ENCODE results near the gene PLAAT5.
"Not testable (repeated sequence)": the region's sequence is repeated elsewhere in the genome, so short reads cannot be mapped to it uniquely, and the experiment has no call there.

The PLAAT5 gene

GRCh38 chr11:63490551-63491239 is at the start of gene PLAAT5:
PLAAT5 (minus strand) TSS chr11:63491167; CDS start chr11:63491034, 133 bp downstream.
- DNase-seq (ENCODE audit: low spot score), result peak; percentile 37

GRCh38 chr11:63537293-63538101 is 46.5 kb upstream of the PLAAT5 start:
- DNase-seq (ENCODE audit: low spot score), result no peak

GRCh38 chr11:63536669-63537292 is 45.8 kb upstream of the PLAAT5 start, which contains the start of gene PLAAT4:
PLAAT4 (plus strand) TSS chr11:63536808; CDS start chr11:63536869, 61 bp downstream.
- peak; percentile 41 for DNase-seq (ENCODE audit: low spot score)

GRCh38 chr11:63535734-63536133 is 44.8 kb upstream of the PLAAT5 start:
- no peak for DNase-seq (ENCODE audit: low spot score)

- DNase-seq (ENCODE audit: low spot score), result no peak
These were observed 44.0 kb upstream of the PLAAT5 start for GRCh38 chr11:63534895-63535461.

GRCh38 chr11:63534076-63534475 is 43.1 kb upstream of the PLAAT5 start:
- DNase-seq (ENCODE audit: low spot score), result no peak

GRCh38 chr11:63532799-63533475 is 42.0 kb upstream of the PLAAT5 start:
- no peak for DNase-seq (ENCODE audit: low spot score)

- no peak for DNase-seq (ENCODE audit: low spot score)
These were observed 41.1 kb upstream of the PLAAT5 start for GRCh38 chr11:63532117-63532516.

- not testable (repeated sequence) for DNase-seq (ENCODE audit: low spot score)
These were observed 40.3 kb upstream of the PLAAT5 start for GRCh38 chr11:63531074-63531792.

GRCh38 chr11:63530021-63530420 is 39.1 kb upstream of the PLAAT5 start:
- no peak for DNase-seq (ENCODE audit: low spot score)

- DNase-seq (ENCODE audit: low spot score), result not testable (repeated sequence)
These were observed 38.4 kb upstream of the PLAAT5 start for GRCh38 chr11:63529373-63529772.

GRCh38 chr11:63528729-63529278 is 37.8 kb upstream of the PLAAT5 start:
- DNase-seq (ENCODE audit: low spot score), result not testable (repeated sequence)

GRCh38 chr11:63528156-63528555 is 37.2 kb upstream of the PLAAT5 start:
- DNase-seq (ENCODE audit: low spot score), result not testable (repeated sequence)

GRCh38 chr11:63527667-63528066 is 36.7 kb upstream of the PLAAT5 start:
- no peak for DNase-seq (ENCODE audit: low spot score)

- no peak for DNase-seq (ENCODE audit: low spot score)
These were observed 32.2 kb upstream of the PLAAT5 start for GRCh38 chr11:63523151-63523550.

- no peak for DNase-seq (ENCODE audit: low spot score)
These were observed 30.9 kb upstream of the PLAAT5 start for GRCh38 chr11:63521896-63522295.

- DNase-seq (ENCODE audit: low spot score), result no peak
These were observed 29.7 kb upstream of the PLAAT5 start for GRCh38 chr11:63520606-63521170.

GRCh38 chr11:63518548-63518947 is 27.6 kb upstream of the PLAAT5 start:
- no peak for DNase-seq (ENCODE audit: low spot score)

- no peak for DNase-seq (ENCODE audit: low spot score)
These were observed 26.2 kb upstream of the PLAAT5 start for GRCh38 chr11:63517156-63517555.

GRCh38 chr11:63516109-63516508 is 25.1 kb upstream of the PLAAT5 start:
- no peak for DNase-seq (ENCODE audit: low spot score)
